ENCODE results near the gene DNM3.

Gene DNM3

GRCh38 chr1:172402878-172403569 lies 561.7 kb downstream of the DNM3 start:
- no peak for TF ChIP-seq ZNF223 (tag by site-specific recombination; IDR thresholded peaks at IDR 0.05)
- Histone ChIP-seq H3K4me1 (ENCODE audit: control insufficient read depth, insufficient read depth, low read length) (no peaks in the 10 kb centered on the region), H3K27ac (ENCODE audit: extremely low read depth, low read depth, low read length) (no peak overlapping the region), H3K9me3 (ENCODE audit: control insufficient read depth, insufficient read depth, low read depth, low read length) (no peaks in the 10 kb centered on the region), H3K4me3 (ENCODE audit: low read depth, low read length) (no peak overlapping the region), H3K36me3 (ENCODE audit: control insufficient read depth in 2 of 2, insufficient read depth in 1 of 2, low read length in 2 of 2) (no peaks in the 10 kb centered on the region)
- ChIA-PET CTCF (interaction anchor here (0.6 to 2.7 kb wide), 5 partner anchors 8 to 400 kb away, joined by 3 to 13 read pairs (median 4); no protein-coding TSS in a partner anchor), POLR2A (no interaction called here)

GRCh38 chr1:172404121-172404520 lies 562.8 kb downstream of the DNM3 start:
- Histone ChIP-seq H3K4me1 (ENCODE audit: control insufficient read depth, insufficient read depth, low read length) (no peaks in the 10 kb centered on the region), H3K4me3 (ENCODE audit: low read depth, low read length) (no peak overlapping the region), H3K27ac (ENCODE audit: extremely low read depth, low read depth, low read length) (no peak overlapping the region), H3K9me3 (ENCODE audit: control insufficient read depth, insufficient read depth, low read depth, low read length) (no peaks in the 10 kb centered on the region), H3K36me3 (ENCODE audit: control insufficient read depth in 2 of 2, insufficient read depth in 1 of 2, low read length in 2 of 2) (no peaks in the 10 kb centered on the region)
- no peak for TF ChIP-seq ZNF830 (tag by site-specific recombination; IDR thresholded peaks at IDR 0.05; ENCODE audit: low read depth)
- ChIA-PET POLR2A (no interaction called here), CTCF (interaction anchor here (0.5 to 2.6 kb wide), 4 partner anchors 12 to 602 kb away, joined by 3 to 6 read pairs (median 3); no protein-coding TSS in a partner anchor)

DNA sequence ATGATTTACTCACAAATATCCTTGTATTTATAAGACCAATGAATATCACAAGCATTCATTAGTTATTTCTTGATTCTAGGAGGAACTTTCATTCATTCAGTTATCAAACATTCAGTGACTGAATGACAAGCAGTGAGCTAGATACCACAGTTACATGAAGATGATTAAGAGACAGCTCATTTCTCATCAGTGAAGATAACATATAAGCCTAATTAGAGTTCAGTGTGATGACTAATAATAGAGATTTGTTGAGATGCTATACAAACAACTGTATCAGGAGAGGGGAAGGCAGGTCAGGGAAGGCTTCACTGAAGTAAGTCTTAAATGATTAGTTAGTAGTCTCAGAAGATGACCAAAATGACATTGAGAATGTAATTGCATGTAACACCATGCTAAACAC lies 564.6 kb downstream of the DNM3 start:
- Histone ChIP-seq H3K27ac (ENCODE audit: extremely low read depth, low read depth, low read length) (no peak overlapping the region), H3K36me3 (ENCODE audit: control insufficient read depth in 2 of 2, insufficient read depth in 1 of 2, low read length in 2 of 2) (no peaks in the 10 kb centered on the region), H3K9me3 (ENCODE audit: control insufficient read depth, insufficient read depth, low read depth, low read length) (no peaks in the 10 kb centered on the region), H3K4me1 (ENCODE audit: control insufficient read depth, insufficient read depth, low read length) (no peaks in the 10 kb centered on the region), H3K4me3 (ENCODE audit: low read depth, low read length) (no peak overlapping the region)
- TF ChIP-seq ZNF626 (tag by site-specific recombination; IDR thresholded peaks at IDR 0.05) (no peak), TCF7L2 (IDR thresholded peaks at IDR 0.05; ENCODE audit: borderline replicate concordance, low read depth, low read length) (no peak), ZNF544 (tag by site-specific recombination; IDR thresholded peaks at IDR 0.05) (no peak), REPIN1 (tag by site-specific recombination; IDR thresholded peaks at IDR 0.05; ENCODE audit: low read depth) (no peak), ZNF660 (tag by site-specific recombination; IDR thresholded peaks at IDR 0.05) (no peak), ZNF785 (tag by site-specific recombination; IDR thresholded peaks at IDR 0.05) (no peak), ZNF777 (tag by site-specific recombination; IDR thresholded peaks at IDR 0.05; ENCODE audit: borderline replicate concordance) (no peak), FEZF1 (tag by site-specific recombination; IDR thresholded peaks at IDR 0.05) (no peak), ZNF391 (tag by site-specific recombination; IDR thresholded peaks at IDR 0.05; ENCODE audit: borderline replicate concordance, low read depth) (no peak), ZNF248 (tag by site-specific recombination; IDR thresholded peaks at IDR 0.05) (no peak), ZNF76 (tag by site-specific recombination; IDR thresholded peaks at IDR 0.05; ENCODE audit: borderline replicate concordance, low read depth) (no peak), ZNF701 (tag by site-specific recombination; IDR thresholded peaks at IDR 0.05) (no peak), ZNF529 (tag by site-specific recombination; IDR thresholded peaks at IDR 0.05; ENCODE audit: insufficient replicate concordance) (no peak)
- POLR2A ChIA-PET, result no interaction called here
- CTCF ChIA-PET, result interaction anchor here (0.7 to 2.6 kb wide), 2 partner anchors 403 to 1144 kb away, joined by 4 to 6 read pairs; no protein-coding TSS in a partner anchor

GRCh38 chr1:172406968-172407367 lies 565.7 kb downstream of the DNM3 start:
- Histone ChIP-seq H3K4me3 (ENCODE audit: low read depth, low read length) (no peak overlapping the region), H3K36me3 (ENCODE audit: control insufficient read depth in 2 of 2, insufficient read depth in 1 of 2, low read length in 2 of 2) (no peaks in the 10 kb centered on the region), H3K9me3 (ENCODE audit: control insufficient read depth, insufficient read depth, low read depth, low read length) (no peaks in the 10 kb centered on the region), H3K4me1 (ENCODE audit: control insufficient read depth, insufficient read depth, low read length) (no peaks in the 10 kb centered on the region), H3K27ac (ENCODE audit: extremely low read depth, low read depth, low read length) (no peak overlapping the region)
- CTCF ChIA-PET, result no interaction called here
- POLR2A ChIA-PET, result no interaction called here
- TF ChIP-seq ZNF843 (tag by site-specific recombination; IDR thresholded peaks at IDR 0.05) (no peak), MEIS1 (CRISPR knock-in tag; IDR thresholded peaks at IDR 0.05; ENCODE audit: borderline replicate concordance) (no peak), ZNF624 (tag by site-specific recombination; IDR thresholded peaks at IDR 0.05) (no peak), KLF8 (tag by site-specific recombination; IDR thresholded peaks at IDR 0.05) (no peak), ELK4 (IDR thresholded peaks at IDR 0.05; ENCODE audit: borderline replicate concordance, low read depth, low read length) (no peak), ZNF488 (tag by site-specific recombination; IDR thresholded peaks at IDR 0.05) (no peak), OSR2 (tag by site-specific recombination; IDR thresholded peaks at IDR 0.05) (no peak), KLF9 (tag by site-specific recombination; IDR thresholded peaks at IDR 0.05; ENCODE audit: low read depth) (no peak), ZNF449 (tag by site-specific recombination; IDR thresholded peaks at IDR 0.05) (no peak), ZBTB20 (tag by site-specific recombination; IDR thresholded peaks at IDR 0.05) (no peak), WT1 (tag by site-specific recombination; IDR thresholded peaks at IDR 0.05) (no peak), ZNF560 (tag by site-specific recombination; IDR thresholded peaks at IDR 0.05; ENCODE audit: borderline replicate concordance) (no peak)
